NCI-H748 treated with DMSO at 0.1 percent for 48 hours (cell line): ENCODE data around the gene SPTLC1.
A peak's percentile ranks its signal among the peaks of the same experiment; 100 is the strongest.
"Not testable (repeated sequence)": the region's sequence is repeated elsewhere in the genome, so short reads cannot be mapped to it uniquely, and the experiment has no call there.

Source experiments
- DNase-seq: peaks from one replicate; lab custom pipeline; 2025; lab: John Stamatoyannopoulos, UW

Gene SPTLC1

DNA sequence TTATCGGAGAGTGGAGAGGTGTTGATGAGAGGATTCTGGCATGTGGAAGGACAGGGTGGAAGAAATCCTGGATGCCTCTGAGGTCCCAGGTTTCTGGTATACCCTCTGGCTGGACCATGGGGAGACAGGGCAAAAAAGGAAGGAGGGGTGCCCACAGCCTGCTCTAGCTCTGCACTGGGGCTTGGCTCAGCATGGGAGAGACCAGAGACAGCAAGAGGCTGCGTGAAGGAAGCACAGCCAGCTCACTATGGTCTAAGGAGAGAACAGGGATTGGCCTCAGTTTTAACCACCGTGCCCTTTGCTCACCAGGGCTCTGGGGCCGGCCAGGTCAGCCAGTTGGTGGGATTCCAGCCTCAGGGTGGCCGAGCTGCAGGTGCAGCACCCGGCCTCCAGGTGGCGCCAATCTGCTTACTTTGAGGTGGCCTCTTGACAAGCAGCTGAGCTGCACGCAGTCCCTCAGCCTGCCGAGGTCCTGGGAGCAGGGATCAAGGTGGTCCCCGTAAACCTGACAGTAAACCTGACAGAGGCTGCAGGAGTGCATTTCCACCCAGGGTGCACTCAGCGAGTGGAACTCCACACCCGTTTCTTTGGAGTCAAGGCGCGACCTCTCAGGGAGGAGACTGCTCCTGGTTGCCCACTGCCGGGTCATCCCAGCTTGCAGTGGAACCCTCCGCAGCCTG, 25.0 kb upstream of the SPTLC1 start:
- DNase-seq: peak; percentile 71

DNA sequence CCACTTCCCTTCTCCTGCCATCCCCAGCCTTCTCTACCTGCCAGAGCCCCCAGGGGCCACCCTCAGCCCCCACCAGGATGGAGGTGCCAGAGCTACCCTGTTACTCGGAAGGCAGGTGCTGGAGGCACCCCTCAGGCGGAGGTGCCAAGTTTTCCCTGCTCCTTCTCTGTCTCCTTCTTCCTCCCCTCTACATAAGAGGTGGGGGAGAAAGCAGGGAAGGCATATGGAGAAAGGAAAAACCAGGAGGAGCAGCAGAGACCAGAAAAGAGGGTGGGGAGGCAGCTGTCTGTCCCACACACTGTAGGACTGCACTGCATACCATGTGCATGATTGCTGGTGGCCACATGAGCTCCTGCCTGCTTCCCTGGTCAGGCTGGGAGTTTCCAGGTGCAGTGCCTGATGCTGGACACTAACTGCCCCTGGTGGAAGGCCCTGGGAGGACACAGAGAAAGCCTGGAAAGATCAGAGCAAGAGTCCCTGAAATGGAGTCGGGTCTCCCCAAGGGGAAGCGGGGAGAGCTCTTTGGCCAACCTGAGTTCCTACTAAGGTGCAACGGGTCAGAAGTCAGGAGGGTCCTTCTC, 23.8 kb upstream of the SPTLC1 start:
- not testable (repeated sequence) for DNase-seq

DNA sequence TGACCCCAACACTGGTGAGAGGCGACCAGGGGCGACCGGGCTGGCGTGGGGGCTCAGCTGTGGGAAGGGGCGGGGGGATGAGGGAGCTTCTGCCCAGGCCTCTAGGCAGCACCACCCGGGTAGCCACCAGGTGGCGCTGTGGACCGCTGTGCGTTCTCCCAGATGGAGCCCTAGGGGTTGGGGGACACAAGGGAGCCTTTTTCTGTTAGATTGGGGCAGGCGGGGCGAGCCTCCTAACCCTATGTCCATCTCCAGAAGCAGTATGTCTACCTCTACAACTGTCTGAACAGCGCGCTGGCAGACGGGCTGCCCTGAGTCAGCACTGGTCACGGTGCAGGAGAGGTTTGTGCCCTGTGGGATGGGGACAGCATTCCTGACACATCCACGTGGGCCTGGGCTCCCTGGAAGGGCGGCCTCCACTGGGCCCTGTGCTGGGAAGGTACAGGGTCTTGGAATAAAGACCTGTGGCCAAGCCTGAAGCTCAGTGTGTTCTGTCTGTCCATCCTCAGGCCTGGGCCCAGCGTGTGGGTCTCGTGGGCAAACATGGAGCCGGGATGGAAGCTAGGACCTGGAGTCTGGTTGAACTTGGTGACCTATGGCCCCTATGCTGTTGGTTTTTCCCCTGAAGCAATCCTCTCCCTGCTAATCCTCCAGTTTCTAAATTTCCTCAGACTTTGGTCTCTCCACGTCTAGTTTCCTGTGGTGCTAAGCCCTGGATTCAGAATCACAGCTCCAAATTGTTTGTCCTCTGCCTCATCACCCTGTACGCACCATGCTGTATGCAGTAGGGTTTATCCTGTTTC, 23.1 kb upstream of the SPTLC1 start:
- DNase-seq: peak; percentile 32

DNA sequence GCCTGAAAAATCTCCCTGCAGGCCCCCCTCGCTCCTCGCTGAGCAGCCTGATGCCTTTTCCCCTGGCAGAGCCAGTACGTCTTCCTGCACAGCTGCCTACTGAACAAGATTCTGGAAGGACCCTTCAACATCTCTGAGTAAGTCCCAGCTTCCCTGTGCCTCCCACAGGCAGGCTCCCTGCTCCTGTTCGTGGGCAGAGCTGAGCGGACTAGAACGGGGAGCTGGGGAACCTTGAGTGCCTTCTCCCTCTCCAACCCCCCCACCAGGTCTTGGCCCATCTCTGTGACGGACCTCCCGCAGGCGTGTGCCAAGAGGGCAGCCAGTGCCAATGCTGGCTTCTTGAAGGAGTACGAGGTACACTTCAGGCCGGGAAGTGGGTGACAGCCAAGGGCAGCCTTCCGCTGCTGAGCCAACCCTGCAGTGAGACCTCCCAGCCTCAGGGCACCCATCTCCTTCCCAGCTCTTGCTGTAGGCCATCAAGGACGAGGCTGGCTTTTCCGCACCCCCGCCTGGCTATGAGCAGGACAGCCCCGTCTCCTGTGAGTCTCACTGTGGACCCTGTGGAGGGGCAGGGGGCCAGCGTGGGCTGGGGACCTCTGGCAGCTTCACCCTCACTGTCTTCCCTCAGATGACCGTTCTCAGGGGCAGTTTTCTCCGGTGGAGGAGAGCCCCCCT, 21.1 kb upstream of the SPTLC1 start:
- no peak for DNase-seq

DNA sequence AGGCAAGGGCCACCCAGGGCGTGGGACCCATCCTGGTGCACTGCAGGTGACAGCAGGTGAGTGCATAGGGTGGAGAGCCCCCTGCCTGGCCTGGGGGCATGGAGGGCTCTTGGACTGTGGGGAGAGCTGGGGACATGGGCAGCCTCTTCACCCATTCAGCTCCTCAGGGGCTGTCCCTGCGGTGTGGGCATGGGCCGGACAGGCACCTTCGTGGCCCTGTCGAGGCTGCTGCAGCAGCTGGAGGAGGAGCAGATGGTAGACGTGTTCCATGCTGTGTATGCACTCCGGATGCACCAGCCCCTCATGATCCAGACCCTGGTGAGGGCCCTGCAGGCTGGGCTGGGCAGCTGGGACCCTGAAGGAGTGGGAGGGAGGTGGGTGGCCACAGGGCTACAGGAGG, 20.4 kb upstream of the SPTLC1 start:
- DNase-seq: no peak

DNA sequence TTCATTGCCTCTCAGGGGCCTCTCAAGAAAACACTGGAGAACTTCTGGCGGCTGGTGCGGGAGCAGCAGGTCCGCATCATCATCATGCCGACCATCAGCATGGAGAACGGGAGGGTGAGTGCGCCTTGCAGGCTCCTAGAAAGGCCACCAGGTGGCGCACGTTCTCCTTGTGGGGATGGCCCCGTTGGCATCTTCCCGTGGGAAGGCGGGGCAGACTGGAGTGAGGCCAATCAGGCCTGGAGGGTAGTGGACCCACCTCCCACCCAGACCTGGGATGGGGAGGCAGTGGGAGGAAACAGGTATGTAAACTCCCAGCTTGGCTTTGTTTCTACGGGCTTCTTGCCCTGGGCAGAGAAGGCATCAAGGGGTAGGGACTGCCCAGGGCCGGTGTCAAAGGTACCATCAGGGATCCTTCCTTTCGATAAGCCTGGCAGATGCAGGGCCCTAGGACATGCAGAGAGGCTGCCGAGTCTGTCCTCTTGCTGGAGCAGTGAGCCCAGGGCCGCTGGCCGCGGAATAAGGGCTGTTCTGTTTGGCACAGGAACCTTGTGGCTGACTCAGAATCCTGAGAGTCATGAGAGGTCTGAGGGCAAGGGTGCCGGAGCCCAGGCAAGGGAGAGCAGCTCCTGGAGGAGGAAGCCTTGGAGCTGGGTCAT, 18.9 kb upstream of the SPTLC1 start:
- DNase-seq: peak; percentile 78

DNA sequence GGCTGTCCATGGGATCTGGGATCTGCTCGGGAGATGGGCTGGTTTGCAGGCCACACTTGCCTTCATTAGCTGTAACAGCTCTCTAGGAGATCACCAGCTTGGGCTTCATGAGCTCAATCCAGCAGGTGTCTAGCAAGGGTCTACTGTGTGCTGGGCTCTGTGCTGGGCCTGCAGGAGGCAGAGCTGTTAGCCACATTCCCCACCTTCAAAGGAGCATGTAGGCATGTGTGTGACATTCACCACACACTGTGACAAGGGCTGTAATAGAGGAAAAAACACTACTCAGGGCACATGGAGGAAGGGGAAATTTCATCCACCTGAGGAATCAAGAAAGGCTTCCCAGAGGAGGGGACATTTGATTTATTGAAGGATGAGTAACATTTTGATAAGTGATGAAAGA, 17.7 kb upstream of the SPTLC1 start:
- DNase-seq: not testable (repeated sequence)

DNA sequence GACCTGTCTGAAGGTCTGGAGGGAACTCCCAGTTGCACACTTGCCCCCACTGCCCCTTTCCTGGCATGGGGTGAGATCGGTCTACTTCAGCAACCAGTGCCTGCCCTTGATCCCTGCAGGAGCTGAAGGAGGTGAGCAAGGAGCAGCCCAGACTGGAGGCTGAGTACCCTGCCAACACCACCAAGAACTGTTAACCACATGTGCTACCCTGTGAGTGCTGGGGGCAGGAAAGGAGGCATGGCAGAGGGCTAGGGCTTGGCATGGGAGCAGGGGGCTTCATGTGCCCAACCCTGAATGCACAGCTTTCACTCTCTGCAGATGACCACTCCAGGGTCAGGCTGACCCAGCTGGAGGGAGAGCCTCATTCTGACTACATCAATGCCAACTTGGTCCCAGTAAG, 17.3 kb upstream of the SPTLC1 start:
- DNase-seq: no peak

DNA sequence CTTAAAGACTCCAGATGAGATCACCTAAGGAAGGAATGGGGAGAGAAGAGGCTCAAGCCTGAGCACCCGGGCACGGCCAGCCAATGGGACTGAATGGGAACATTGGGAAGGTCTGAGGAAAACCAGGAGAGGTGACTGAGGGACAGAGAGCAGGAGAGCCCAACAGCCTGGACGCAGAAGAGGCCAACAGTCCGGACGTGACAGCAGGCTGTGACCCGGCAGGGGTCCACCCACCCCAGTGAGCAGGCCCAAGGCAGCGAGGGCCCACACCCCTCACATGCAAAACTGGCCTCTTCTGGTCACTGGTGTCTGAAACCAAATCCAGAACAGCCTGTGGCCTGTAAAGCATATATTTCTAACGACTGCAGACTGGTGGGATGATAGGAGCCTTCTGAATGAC, 7.6 kb upstream of the SPTLC1 start:
- DNase-seq: no peak

DNA sequence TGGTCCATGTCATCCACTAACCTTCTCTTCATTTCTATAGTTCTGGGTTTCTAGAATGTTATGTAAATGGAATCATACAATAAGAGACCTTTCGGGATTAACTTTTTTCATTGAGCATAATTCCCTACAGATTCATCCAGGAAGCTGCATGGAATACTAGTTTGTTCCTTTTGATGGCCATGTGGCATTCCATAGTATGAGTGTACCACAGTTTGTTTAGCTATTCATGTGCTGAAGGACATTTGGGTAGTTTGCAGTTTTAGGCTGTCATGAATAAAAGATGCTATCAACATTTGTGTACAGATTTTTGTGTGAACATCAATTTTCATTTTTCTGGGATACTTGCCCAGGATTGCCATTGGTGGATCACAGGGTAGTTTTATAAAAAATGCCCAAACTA, 6.8 kb upstream of the SPTLC1 start:
- no peak for DNase-seq

DNA sequence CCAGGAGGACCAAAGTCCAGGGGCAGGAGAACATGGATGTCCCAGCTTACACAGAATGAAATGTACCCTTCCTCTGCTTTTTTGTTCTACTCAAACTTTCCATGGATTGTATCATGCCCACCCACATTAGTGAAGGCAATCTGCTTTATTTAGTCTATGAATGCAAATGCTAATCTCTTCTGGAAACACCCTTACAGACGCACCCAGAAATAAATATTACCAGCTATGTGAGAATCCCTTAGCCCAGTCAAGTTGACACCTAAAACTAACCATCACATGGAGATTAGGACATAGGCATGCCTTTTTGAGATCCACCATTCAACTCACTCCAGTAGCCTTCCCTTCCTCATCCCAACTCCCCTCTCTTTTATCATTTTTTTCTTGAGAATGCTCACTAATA, 6.1 kb upstream of the SPTLC1 start:
- DNase-seq: no peak

DNA sequence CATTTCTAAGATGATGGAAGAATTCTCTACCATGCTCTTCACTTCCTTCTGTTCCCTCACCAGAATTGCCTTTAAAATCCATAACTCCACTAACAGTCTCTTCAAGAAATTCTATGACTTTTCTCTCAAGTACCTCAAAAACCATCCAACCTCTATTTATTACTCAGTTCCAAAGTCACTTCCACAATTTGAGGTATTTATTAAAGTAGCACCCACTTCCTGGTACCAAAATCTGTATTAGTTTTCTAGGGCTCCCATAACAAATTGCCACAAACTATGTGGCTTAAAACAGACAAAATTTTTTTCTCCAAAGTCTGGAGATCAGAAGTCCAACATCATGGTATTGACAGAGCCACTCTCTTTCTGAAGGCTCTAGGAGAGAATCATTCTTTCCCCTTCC, 4.9 kb upstream of the SPTLC1 start:
- DNase-seq: no peak

DNA sequence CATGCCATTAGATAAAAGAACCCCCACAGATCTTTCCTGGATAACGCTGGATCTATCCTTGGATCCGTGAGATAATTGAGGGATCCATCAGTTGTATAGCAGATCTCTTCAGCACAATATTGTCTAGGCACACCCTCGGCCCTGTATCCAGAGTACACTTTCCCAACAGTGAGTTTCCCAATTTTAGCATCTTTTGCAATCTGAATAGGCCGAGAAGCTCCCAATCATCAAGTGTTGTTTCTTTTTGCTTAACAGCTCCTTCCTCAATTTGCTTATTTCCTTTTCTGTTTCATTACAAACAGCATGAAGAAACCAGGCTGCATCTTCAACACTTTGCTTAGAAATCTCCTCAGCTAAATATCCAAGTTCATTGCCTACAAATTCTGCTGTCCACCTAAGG, 4.4 kb upstream of the SPTLC1 start:
- DNase-seq: no peak

DNA sequence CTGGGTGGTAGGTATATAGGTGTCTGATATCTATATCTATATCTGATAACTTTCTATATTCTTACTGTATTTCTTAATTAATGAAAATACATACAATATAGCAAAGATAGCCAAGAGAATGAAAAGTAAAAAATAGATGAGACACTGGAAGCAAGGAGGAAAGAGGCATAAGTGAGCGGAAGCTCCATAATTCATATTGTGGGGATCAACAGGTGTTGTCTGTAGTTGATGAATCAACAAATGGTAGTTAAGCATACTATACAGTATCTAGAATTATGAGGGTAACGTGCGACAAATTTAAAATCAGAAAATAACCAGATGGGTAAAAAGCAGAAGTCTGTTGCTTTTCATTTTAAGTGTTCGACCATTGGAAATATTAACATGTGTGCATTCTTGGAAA, 7.1 kb downstream of the SPTLC1 start:
- DNase-seq: no peak

DNA sequence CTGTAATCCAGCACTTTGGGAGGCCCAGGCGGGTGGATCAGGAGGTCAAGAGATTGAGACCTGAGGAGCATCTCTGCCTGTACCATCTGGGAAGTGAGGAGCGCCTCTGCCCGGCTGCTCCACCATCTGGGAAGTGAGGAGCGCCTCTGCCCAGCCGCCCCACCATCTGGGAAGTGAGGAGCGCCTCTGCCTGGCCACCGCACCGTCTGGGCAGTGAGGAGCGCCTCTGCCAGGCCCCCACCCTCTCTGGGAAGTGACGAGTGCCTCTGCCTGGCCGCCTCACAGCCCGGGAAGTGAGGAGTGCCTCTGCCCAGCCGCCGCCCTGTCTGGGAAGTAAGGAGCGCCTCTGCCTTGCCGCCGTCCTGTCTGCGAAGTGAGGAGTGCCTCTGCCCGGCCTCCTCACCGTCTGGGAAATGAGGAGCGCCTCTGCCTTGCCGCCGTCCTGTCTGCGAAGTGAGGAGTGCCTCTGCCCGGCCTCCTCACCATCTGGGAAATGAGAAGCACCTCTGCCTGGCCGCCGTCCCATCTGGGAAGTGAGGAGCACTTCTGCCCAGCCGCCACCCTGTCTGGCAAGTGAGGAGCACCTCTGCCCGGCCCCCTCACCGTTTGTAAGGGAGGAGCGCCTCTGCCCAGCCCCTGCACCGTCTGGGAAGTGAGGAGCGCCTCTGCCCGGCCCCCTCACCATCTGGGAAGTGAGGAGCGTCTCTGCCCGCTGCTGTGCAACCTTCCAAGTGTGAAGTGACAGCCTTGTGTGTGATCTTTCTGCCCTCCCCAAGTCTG, 9.6 kb downstream of the SPTLC1 start:
- DNase-seq: not testable (repeated sequence)

DNA sequence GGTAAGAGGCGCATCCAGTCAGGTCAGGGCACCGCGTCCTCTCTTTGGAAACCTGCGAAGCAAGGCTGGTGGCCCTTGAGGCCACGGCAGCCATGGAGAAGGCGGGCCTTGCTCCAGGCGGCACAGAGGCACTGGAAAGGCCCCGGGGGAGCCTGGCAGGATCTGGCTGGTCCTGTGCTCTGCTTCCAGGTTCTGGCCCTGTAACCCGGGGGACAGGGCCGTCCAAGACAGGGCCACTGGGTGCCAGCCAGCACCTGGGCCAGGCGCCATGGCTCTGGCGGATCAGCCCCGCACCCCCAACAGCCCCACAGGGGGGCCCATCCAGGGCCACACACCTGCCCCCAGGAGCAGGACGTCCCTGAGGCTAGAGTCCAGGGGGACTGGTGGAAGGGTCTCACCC, 11.6 kb downstream of the SPTLC1 start:
- DNase-seq: not testable (repeated sequence)

DNA sequence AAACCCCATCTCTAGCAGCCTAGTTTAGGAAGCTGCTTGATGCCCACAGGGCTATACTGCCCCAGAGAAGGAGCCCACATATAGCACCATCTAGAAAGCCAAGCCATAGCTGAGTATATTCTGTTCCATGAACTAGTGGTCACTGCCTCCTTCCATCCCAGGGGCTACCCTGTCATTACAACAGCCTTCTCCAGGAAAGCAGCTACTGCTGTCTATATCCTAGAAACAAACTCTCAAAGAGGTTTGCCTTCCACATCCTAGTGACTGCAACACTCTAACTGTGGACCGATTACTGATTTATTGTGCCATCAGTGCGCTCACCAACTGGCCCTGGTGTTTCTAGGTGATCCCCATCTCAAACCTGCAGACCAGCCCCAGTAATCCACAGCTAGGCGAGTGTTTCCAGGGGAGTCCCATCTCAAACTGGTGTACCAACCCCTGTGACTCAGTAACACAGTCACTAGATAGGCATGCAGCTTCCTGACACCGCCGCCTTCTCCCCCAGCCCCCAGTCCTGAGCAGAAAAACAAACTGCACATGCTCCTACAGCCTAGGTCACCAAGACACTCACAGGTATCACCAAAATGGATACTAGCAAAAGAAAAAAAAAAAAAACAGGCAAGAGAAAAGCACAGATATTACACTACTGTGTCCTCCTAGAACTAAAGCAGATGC, 14.8 kb downstream of the SPTLC1 start:
- no peak for DNase-seq

DNA sequence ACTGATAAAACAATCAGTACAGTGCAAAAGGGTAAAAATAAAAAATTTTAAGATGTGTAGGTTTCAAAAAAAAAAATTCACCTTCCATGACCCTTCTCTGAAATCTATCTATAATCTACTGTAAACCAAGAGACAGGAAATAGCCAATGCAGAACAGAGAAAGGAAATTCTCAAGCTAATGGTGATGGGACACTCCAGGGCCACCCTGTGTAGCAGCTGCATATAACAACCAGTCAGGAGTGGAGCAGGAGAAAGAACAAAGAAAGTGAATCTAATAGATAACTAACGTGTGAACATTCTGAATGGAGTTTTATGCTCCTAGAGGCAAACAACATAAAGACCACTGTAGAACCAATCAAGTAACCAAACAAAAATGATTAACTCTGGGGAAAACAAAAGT, 16.6 kb downstream of the SPTLC1 start:
- DNase-seq: no peak

DNA sequence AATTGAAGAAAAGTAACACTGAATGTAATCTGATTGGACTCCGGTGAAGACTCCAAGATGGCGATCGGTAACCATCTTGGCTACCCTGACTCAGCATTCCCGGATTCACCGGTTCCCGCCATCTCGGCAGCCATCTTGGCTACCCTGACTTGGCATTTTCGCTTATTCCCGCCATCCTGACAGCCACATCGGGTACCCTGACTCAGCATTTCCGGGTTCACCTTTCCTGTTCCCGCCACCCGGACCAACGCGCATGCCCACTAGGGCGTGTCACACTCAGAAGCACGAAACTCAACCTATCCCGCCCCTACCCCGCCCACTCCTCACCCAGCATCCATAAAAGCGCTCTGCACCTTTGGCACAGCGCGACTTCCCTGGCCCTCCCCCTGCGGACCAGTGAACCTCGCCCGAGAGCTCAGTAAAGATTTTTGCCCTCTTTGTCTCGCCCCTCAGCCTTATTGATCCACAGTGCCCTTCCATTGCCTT, 17.2 kb downstream of the SPTLC1 start:
- no peak for DNase-seq

DNA sequence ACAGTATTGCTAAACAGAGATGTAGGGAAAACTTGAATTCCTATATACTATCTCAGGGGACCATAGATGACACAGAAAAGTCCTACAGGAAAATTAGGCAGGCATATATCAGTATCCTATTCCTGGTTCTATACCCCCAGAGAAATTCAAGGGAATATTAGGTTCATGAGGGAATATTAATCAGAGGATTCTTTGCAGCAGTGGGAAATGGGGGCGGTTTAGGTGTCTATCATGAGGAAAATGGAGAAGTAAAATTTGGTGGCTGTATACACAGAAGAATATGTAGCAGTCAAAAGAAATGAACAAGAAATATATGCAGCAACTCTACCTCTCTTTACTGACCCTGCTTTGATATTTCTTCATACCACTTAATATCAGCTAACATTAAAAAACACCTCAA, 20.0 kb downstream of the SPTLC1 start:
- DNase-seq: no peak

DNA sequence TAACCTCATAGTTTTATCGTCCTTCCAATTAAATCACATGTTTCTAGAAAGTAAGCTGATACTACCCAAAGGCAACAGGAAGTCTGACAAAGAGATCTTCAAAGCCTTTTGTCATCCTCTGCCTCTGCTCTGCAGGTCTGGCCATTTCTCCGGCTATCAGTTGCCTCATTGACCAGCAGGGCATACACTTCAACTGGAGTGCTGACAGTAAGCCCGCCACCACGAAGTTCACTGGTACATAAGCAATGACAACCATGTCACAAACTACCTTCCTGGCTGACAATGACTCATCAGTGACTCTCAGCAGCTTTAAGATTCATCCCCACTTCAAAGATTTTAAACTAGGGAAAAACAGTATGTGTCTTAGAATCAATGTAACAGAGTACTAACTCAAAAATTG, 20.6 kb downstream of the SPTLC1 start:
- DNase-seq: no peak
